ENCODE data around the gene LRGUK. TPM values are rescaled to one million over a fixed set of nuclear protein-coding genes. Genes with fewer than 3 reads are reported as not detected.

LRGUK gene
- total and polyA plus RNA-seq, 10 donors: 0.26 to 1.8 (median 1.2) TPM; not detected in 1

DNA sequence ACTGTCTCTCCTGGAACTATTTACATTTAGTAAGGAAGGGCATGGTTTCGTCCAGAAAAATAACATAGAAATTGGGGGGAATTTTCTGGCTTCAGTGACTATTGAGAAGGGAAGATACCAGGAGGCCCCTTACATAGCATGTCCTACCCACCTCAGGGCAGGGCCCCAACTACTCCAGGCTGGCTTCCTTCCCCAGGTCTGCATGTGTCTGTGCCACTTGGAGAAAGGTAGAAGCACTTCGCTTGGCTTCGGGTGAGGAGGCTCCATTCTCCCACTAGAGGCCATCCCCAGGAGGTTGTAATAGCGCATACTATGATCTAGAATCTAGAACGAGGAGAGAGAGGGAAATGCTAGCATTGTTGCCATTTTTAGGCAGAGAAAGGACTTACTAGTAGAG lies 14.7 kb downstream of the LRGUK start:
- H3K4me1 ChIP-seq: peaks cover 0 to 7% (median 3%) of the 10 kb centered on the region in 6 donors
- H3K9me3 ChIP-seq: no peaks in the 10 kb centered on the region
- 84 to 90% (median 86%) methylated on average over 5 of the region's 5 CpGs for WGBS, 5 donors
- H3K36me3 ChIP-seq: no peaks in the 10 kb centered on the region
- no peak for DNase-seq
- H3K27me3 ChIP-seq (replicated peaks in 1 of 7): no peaks in the 10 kb centered on the region
- intact Hi-C loops (cut with DNase I; ENCODE audit: low total_unique reads): no loop called here
- H3K4me3 ChIP-seq: no peak overlapping the region
- TF ChIP-seq POLR2A (IDR thresholded peaks at IDR 0.05) (no peak), POLR2AphosphoS5 (IDR thresholded peaks at IDR 0.05) (no peak)
- TF ChIP-seq, protein P1, sequence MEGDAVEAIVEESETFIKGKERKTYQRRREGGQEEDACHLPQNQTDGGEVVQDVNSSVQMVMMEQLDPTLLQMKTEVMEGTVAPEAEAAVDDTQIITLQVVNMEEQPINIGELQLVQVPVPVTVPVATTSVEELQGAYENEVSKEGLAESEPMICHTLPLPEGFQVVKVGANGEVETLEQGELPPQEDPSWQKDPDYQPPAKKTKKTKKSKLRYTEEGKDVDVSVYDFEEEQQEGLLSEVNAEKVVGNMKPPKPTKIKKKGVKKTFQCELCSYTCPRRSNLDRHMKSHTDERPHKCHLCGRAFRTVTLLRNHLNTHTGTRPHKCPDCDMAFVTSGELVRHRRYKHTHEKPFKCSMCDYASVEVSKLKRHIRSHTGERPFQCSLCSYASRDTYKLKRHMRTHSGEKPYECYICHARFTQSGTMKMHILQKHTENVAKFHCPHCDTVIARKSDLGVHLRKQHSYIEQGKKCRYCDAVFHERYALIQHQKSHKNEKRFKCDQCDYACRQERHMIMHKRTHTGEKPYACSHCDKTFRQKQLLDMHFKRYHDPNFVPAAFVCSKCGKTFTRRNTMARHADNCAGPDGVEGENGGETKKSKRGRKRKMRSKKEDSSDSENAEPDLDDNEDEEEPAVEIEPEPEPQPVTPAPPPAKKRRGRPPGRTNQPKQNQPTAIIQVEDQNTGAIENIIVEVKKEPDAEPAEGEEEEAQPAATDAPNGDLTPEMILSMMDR (IDR thresholded peaks at IDR 0.05 in 8 of 11, conservative IDR thresholded peaks at IDR 0.05 in 3 of 11): no peak
- no peak overlapping the region for H3K27ac ChIP-seq

DNA sequence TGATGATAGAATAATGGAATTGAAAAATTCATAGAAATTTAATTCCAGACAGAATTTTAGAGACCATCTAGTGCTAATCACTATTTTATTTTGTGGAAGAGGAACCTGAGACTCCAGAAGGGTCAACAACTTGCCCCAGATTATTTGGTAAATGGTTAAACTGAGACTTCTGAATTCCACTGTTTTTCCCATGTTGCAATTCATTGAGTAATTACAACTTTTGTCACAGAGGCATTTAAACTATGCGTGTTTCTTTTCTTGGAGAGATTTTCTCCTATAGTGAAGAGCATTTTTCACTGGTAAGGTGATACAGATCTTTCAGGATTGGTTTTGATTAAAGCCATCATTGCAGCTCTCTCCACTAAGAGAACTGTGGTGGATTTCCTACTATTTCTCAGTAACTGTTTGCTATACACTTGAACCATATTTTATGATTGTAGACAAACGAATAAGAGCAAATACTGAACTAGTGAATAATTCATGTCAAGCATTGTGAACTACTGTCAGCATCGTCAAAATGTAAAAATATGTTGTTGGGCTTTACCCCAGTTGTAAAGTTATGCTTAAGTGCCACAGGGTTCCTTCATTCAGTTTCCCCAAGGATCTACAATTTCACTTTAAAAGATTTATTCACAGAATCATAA lies 26.5 kb downstream of the LRGUK start:
- Histone ChIP-seq H3K4me3 (no peak overlapping the region), H3K4me1 (no peaks in the 10 kb centered on the region), H3K27me3 (replicated peaks in 1 of 7) (no peaks in the 10 kb centered on the region), H3K27ac (no peak overlapping the region), H3K36me3 (no peaks in the 10 kb centered on the region), H3K9me3 (no peaks in the 10 kb centered on the region)
- intact Hi-C loops (cut with DNase I; ENCODE audit: low total_unique reads): no loop called here
- no peak for TF ChIP-seq POLR2AphosphoS5 (IDR thresholded peaks at IDR 0.05)
- TF ChIP-seq, protein P1 (IDR thresholded peaks at IDR 0.05 in 8 of 11, conservative IDR thresholded peaks at IDR 0.05 in 3 of 11): no peak
- TF ChIP-seq POLR2A (IDR thresholded peaks at IDR 0.05): no peak
- WGBS, 5 donors: 73 to 84% (median 76%) methylated on average over 3 of the region's 3 CpGs
- DNase-seq: no peak

DNA sequence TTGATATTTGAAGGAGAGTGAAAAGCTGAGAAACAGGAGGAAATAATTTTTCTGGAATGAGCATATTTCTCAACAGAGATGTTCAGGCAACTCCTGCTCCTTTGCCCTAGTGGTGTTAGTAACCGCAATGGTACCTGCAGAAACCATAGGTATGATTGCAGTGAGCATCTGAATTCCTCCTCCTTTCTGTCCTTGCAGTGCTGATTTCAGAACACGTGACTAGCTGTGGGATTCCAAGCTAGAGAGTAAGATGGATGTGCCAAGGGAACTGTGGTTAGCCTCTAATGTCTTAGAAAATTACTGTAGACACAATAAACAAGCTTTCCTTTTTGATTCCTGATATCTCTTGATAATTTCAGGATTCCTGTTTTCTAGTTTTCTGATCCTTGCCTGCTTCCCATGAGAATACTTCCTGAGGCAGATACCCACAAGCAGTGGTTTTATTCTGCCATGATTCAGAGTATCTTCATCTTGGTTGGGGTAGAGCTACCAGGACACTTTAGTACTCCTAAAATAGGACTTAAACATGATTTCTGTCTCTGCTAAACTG lies 27.5 kb downstream of the LRGUK start:
- DNase-seq: no peak
- no peaks in the 10 kb centered on the region for H3K9me3 ChIP-seq
- H3K4me3 ChIP-seq: no peak overlapping the region
- TF ChIP-seq, protein P1 (IDR thresholded peaks at IDR 0.05 in 8 of 11, conservative IDR thresholded peaks at IDR 0.05 in 3 of 11): no peak
- TF ChIP-seq POLR2A (IDR thresholded peaks at IDR 0.05): no peak
- no peak for TF ChIP-seq POLR2AphosphoS5 (IDR thresholded peaks at IDR 0.05)
- no peaks in the 10 kb centered on the region for H3K27me3 ChIP-seq (replicated peaks in 1 of 7)
- intact Hi-C loops (cut with DNase I; ENCODE audit: low total_unique reads): no loop called here
- no peak overlapping the region for H3K27ac ChIP-seq
- H3K4me1 ChIP-seq: no peaks in the 10 kb centered on the region
- H3K36me3 ChIP-seq: no peaks in the 10 kb centered on the region
- WGBS, 5 donors: 64 to 88% (median 78%) methylated on average over 2 of the region's 2 CpGs

DNA sequence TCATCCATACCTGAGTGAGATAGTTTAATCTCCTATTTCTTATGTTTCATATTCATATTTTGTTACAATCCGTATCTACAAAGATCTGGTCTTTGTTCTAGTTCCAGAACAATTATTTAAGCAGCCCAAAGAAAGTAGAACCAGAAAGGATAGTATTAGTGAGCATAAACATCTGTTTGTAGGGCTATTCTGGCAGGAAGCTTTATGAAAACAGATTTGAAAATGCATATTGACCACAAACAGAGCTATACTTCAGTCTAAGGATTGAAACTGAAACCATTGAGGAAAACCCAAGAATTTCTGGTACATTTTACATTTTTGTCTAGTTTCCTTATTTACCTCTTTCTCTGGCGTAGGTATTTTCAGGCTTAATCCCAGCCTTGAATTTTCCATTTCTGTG lies 28.1 kb downstream of the LRGUK start:
- WGBS, 5 donors: 64 to 73% (median 71%) methylated on average over 2 of the region's 2 CpGs
- no peak overlapping the region for H3K4me3 ChIP-seq
- no peaks in the 10 kb centered on the region for H3K9me3 ChIP-seq
- no peak for DNase-seq
- no peak for TF ChIP-seq POLR2AphosphoS5 (IDR thresholded peaks at IDR 0.05)
- TF ChIP-seq POLR2A (IDR thresholded peaks at IDR 0.05): no peak
- TF ChIP-seq, protein P1 (IDR thresholded peaks at IDR 0.05 in 8 of 11, conservative IDR thresholded peaks at IDR 0.05 in 3 of 11): no peak
- intact Hi-C loops (cut with DNase I; ENCODE audit: low total_unique reads): no loop called here
- no peaks in the 10 kb centered on the region for H3K27me3 ChIP-seq (replicated peaks in 1 of 7)
- H3K36me3 ChIP-seq: no peaks in the 10 kb centered on the region
- H3K4me1 ChIP-seq: no peaks in the 10 kb centered on the region
- H3K27ac ChIP-seq: no peak overlapping the region

All from spleen (tissue), 11 donors.